NAMALWA (cell line): ENCODE measurements around the gene CXorf58.

Source experiments
- DNase-seq: peaks from one replicate; pipeline ENCODE4 v3.0.0-alpha.2; 2015; ENCODE audit warnings: low spot score

The CXorf58 gene

GRCh38 chrX:23901060-23901459 lies 6.7 kb upstream of the CXorf58 start:
- no peak for DNase-seq

GRCh38 chrX:23901805-23902204 lies 6.0 kb upstream of the CXorf58 start:
- peak; percentile 78 for DNase-seq

GRCh38 chrX:23902419-23902818 lies 5.4 kb upstream of the CXorf58 start:
- DNase-seq, result peak; percentile 66

- peak; percentile 6 for DNase-seq
These were observed 3.7 kb upstream of the CXorf58 start for GRCh38 chrX:23904096-23904495.

- no peak for DNase-seq
These were observed 702 bp upstream of the CXorf58 start for GRCh38 chrX:23907111-23907497.

GRCh38 chrX:23908219-23909004 lies 606 bp downstream of the CXorf58 start:
- DNase-seq, result peak; percentile 69

GRCh38 chrX:23911126-23911835 lies 3.5 kb downstream of the CXorf58 start:
- DNase-seq, result no peak

GRCh38 chrX:23919148-23919547 lies 11.3 kb downstream of the CXorf58 start:
- no peak for DNase-seq

- no peak for DNase-seq
These were observed 12.0 kb downstream of the CXorf58 start for GRCh38 chrX:23919706-23920320.

- DNase-seq, result no peak
These were observed 18.2 kb downstream of the CXorf58 start for GRCh38 chrX:23926015-23926414.

- DNase-seq, result no peak
These were observed 23.2 kb downstream of the CXorf58 start for GRCh38 chrX:23930894-23931604.

- no peak for DNase-seq
These were observed 24.2 kb downstream of the CXorf58 start for GRCh38 chrX:23932046-23932445.

- DNase-seq, result no peak
These were observed 27.3 kb downstream of the CXorf58 start for GRCh38 chrX:23935106-23935505.

GRCh38 chrX:23936180-23936579 lies 28.4 kb downstream of the CXorf58 start:
- DNase-seq, result no peak

- DNase-seq, result no peak
These were observed 29.3 kb downstream of the CXorf58 start for GRCh38 chrX:23937100-23937499.

GRCh38 chrX:23938690-23939089 lies 30.9 kb downstream of the CXorf58 start:
- DNase-seq, result no peak

- DNase-seq, result no peak
These were observed 31.4 kb downstream of the CXorf58 start for GRCh38 chrX:23939203-23939602.

GRCh38 chrX:23944234-23944633 lies 36.4 kb downstream of the CXorf58 start:
- DNase-seq, result no peak

- DNase-seq, result no peak
These were observed 37.4 kb downstream of the CXorf58 start for GRCh38 chrX:23945206-23945605.

GRCh38 chrX:23952391-23952790 lies 44.6 kb downstream of the CXorf58 start:
- no peak for DNase-seq

GRCh38 chrX:23952984-23953907 lies 45.4 kb downstream of the CXorf58 start:
- DNase-seq, result peak; percentile 62
